Stimulated activated CD8-positive, alpha-beta memory T cell treated with anti-CD3 and anti-CD28 coated beads, Interleukin-7, amount 100 ng/mL, for 48 hours (primary cell): ENCODE results near the gene CRKL.

ENCODE experiments used
- DNase-seq, 2 donors: peaks; one replicate each; pipeline ENCODE4 v3.0.0-alpha.2; 2020; ENCODE audit warnings: low read depth in 1 of 2; ENCODE audit errors: extremely low read depth in 1 of 2

The CRKL gene

DNA sequence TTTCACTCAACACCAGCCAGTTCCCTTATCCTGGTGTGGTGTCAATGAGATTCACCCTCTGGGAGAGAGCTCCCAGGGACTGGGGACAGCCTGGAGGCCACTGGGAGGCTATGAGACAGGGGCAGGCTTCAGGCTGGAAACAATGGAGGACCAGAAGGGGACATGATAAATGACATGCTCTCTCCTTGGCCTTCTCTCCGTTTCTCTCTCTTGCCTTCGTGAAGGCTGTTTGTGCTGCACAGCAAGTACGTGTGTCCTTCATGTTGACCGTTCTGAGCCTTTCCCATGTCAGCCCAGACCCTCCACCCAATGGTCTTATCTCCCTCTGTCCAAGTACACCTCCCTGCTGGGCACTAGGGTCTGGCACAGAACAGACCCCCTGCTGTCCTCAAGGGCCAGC is 63.3 kb downstream of the CRKL start:
- DNase-seq, result no peak

DNA sequence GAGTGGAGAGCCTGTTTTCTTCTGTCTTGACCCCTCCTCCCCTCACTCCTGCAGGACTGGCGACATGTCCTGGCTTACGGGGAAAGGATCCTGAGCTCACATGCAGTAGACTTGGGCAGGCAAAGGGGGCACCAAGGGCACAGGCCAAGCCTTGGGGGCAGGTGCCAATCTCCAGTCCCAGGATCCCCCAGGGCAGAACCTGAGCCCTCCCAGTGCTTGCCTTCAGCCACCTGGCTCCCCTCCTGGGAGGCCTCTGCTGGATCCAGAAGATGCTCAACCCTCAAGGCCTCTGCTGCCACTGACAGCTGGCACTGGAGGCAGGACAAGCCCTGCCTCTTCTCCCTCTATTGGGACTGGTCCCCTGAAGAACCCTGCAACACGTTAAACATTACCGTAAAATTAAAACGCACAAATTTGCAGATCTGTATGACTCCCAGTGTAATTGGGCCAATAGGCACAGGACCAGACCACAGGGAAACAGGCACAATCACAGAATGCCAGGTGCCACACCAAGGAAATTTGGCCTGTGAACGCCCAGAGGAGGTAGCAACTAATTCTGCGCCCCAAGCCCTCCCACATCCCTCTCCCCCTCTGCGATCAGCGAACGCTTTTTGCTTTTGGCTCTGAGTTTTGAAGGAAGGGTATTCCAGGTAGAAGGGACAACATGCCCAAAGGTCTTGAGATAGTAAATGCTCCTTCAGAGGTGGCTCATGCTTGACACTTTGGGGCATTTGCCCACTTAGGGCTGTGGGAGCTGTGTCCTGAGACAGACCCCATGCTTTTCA is 63.9 kb downstream of the CRKL start:
- DNase-seq, result no peak

DNA sequence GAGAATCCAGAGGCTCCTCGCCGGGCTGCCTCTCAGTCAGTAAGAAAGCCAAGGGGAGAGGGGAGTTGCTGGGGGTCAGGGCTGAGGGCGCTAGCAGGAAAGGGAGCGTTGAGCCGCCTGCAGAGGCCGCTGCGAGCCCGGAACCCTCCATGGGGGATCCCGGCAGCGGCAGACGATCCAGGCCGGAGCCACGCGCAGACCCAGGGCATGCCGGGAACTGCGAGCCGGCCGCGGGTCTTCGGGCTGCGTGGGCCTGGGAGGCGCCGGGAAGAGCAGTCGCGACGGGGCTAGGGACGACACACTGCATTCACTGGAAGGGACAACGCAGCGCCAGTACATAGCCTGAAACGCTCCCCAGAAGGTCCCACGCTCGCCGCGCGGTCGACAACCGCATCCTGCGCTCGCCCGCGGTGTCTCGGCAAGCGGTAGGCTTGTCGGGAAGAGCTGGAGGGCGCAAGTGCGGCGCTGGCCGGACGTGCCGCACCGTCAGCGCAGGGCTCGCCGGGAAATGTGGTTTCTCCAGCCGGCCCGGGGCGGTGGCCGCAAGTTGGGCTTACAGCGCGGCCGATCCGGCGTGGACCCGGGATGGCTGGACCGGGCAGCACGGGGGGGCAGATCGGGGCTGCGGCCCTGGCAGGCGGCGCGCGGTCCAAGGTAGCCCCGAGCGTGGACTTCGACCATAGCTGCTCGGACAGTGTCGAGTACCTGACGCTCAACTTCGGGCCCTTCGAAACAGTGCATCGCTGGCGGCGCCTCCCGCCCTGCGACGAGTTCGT is 64.8 kb downstream of the CRKL start, which contains the start of gene LZTR1:
TSS of gene LZTR1 (plus strand) at position 511 of the 776 bp plus-strand sequence. CDS start at position 586, 75 bp downstream.
- DNase-seq, result peak; percentile 61 to 63

DNA sequence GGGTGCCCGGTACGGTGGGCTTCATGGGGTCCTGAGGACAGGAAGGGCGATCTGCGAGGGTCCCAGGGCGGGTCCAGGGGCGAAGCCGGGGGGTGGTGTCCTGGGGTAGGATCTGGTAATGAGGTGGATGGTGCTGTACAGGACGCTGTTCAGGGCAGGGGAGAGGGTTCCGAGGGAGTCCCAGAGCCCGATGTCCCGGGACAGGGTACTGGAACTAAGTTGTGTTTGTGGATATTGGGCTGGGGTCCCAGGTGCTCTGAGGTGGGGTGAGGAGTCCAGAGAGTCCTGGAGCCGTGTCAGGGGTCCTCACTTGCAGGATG is 65.3 kb downstream of the CRKL start:
- no peak for DNase-seq

DNA sequence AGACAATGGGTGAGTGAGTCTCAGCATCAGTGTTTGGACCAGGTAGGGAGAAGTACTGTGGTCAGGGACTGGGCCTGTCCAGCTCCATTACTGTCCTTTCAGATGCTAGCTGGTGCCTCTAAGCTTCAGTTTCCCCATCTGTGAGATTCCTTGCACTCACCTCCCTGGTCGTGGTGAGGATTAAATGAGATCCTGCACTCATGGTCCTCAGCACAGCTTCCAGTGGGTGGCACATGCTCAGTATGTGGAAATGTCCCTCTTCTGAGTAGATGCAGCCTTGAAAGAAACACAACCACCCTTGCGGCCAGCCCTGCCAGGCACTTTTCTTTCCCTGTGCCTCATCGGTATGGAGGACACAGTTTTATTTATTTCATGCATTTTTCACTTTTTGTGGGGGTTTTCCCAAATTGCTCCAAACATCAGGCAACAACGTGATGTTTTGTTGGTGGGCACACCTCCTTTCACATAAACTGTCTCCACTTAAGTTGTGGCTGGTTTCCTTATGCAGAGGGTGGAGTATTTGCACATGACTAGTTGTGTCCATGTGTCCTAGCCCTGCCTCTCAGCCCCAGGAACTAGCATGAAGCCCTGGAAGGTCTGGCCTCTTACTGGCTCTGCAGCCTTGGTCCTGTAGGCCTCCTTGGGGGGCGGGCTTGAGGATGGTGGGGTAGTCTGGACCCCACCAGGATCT is 66.0 kb downstream of the CRKL start:
- DNase-seq, result no peak

DNA sequence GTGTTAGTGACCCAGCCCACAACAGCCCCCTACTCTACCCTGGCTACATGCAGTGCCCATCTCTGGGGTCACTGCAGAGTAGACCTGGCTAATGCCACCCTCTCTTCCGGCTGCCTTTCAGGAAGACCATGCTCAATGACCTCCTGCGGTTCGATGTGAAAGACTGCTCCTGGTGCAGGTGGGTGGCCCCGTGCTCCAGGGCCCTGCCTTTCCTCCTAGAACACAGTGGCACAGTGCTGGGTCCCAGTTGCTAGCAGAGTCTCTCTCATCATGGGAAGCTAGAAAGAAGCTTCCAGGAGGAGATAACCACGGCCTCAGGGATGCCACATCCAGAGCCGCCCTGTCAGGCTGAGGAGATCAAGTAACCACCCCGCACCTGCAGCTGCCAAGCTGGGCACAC is 68.5 kb downstream of the CRKL start:
- DNase-seq, result no peak

DNA sequence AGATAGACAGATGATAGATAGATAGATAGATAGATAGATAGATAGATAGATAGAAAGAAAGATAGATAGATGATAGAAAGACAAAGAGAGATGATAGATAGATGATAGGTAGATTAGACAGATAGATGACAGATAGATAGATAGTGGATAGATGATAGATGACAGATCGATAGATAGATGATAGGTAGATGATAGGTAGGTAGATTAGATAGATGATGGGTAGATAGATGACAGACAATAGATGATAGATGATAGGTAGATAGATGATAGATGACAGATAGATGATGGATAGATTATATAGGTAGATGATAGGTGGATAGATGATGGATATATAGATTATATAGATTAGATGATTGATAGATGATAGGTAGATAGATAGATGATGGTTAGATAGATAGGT is 69.2 kb downstream of the CRKL start:
- no peak for DNase-seq

DNA sequence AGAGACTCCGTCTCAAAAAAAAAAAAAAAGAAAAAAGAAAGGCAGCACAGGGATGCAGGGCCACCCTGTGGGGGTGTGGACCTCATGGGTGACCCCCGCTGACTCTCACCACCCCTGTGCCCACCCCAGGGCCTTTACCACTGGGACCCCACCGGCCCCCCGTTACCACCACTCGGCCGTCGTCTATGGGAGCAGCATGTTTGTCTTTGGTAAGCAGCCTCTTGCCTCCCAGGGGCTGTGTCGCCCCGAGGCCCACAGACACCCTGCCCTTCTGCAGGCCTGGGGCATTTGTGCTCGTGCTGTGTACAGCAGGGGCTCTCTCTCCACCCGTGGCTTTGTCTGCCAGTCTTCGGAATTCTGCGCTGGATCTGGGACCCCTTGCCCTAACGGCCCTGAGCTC is 70.2 kb downstream of the CRKL start:
- no peak for DNase-seq

DNA sequence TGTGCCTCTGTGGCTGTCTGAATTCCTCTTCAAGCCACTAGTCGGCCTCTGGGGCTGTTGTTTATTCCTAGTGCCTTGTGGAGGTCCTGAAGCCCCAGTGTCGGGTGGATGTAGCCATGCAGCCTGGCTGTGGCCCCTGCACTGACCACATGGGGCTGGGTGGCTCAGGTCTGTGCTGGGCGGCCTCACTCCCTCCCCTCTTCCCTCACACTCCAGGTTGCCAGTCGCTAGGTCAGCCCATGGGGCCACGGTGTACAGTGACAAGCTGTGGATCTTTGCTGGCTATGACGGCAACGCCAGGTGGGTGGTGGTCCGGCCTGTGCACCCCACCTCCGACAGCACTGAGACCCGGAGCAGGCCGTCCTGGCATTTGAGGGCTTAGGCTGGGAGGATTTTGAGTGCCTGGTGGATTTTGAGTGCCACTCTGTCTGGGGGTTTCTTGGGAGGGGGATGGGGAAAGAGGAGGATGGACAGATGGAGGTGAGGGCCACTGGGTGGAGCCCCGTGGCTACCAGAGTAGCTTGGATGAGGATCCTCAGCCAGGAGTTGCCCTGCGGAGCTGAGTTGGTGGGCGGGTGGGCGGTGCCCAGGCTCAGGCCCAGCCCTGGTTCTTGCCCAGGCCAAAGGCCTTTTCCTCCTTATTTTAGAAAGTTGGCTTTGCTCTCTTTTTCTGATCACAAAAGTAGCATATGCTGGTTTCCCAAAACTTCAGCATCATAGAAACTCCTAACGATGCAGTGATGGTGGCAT is 71.5 kb downstream of the CRKL start:
- no peak for DNase-seq

DNA sequence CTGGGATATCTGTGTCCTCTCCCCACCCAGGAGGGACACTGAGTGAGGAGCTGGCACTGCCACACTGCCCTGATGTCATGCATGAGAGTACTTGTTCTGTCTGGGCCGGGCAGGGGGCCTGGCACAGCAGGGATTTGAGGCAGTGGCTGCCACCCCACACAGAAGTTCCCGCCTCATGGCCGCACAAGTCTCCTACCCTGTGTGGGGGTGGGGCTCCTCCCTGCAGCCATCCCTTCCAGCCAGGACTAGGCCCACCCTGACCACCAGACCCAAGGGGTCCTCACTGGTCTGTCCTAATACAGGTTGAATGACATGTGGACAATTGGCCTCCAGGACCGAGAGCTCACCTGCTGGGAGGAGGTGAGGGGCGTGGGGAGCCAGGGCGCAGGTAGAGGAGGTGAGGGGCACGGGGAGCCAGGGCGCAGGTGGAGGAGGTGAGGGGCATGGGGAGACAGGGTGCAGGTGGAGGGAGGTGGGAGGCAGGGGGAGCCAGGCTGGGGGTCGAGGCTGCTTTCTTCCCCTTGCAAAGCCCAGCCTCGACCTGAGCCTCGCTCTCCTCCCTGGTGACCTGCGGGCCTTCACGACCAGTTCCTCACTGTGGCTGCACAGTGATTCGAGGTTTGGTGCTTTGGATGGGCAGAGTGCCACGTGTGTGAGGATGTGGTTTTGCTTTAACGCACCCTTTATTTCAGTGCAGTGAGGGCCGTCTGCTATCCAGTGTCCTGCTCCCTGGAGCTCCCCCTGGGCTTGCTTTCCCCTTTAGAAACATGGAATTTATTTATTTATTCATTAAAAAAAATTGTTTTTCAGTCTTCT is 72.3 kb downstream of the CRKL start:
- no peak for DNase-seq

DNA sequence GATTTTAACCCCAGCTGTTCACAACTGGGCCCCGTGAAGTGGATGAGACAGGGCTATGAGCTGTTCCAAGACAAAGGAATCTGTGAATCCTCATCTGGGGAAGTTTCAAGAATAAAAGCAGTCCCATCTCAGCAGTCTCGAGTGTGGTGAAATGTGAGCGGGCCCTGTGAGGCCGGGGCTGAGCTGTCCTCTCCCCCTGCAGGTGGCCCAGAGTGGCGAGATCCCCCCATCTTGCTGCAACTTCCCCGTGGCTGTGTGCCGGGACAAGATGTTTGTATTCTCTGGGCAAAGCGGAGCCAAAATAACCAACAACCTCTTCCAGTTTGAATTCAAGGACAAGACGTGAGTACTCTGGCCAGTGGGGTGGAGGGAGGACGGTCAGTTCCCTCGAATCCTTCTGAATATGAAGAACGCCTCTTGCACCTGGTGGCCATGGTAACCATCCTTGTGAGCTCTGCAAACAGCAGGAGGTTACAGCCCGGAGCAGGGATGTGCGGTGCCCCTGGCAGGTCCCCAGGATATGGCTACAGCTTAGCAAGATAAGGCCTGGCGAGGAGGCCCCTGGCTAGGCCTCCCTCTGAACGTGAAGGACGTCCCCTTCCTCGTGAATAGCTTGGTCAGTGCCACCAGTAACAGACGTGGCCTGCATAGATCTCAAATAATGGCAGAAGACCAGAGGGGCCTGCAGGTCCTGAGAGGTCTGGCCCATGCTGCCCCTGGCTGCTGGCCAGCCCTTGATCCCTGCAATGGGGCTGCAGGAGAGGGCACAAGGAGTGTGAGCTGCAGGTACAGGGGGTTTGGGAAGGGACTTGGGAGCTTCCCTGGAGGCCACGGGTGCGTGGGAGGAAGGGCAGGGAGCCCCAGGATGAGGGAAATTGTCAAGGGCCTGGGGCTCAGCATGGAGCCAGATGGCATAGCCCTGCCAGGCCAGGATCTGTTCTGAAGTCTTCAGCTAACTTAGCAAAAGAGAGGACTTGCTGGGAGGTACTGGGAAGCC is 73.3 kb downstream of the CRKL start:
- DNase-seq, result no peak

DNA sequence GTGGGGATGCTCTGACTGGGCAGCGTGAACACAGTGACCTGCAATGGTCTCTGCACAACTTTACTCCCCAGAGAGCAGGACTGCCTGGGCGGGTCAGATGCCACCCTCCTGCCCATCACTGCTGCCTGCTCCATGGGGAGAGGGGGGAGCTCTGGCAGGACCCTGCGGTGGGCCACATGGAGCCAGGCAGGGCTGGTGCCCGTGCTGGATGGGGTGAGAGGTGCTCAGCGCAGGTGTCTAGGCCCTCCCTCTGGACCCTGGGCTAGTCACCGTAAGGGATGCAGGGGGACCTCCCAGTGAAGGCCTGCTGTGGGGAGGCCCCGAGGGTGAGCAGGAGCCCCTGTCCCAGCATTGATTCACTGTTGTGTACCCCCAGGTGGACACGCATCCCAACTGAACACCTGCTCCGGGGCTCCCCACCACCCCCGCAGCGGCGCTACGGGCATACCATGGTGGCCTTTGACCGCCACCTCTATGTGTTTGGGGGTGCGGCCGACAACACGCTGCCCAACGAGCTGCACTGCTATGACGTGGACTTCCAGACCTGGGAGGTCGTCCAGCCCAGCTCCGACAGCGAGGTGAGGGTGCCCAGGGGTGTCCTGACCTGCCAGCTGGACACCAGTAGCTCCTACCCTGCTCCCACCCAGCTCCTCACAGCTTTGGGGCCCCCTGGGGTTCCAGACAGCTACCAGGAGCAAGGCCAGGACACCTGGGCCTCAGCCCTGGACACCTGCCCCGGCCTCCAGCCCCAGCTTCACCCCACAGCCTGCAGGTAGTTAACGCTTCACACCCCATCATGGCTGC is 74.2 kb downstream of the CRKL start:
- DNase-seq, result no peak

DNA sequence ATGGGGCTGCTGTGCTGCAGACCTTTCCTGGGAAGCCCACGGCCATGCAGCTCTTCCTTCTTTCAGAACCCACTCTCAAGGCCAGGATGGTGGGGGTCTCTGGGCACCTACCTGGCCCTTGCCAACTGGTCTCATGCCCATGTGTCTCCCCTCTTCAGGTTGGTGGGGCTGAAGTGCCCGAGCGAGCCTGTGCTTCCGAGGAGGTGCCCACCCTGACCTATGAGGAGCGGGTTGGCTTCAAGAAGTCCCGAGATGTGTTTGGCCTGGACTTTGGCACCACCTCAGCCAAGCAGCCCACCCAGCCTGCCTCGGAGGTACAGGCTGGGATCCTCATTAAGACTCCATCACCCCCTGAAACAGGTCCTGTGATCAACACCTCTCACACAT is 74.8 kb downstream of the CRKL start:
- no peak for DNase-seq

DNA sequence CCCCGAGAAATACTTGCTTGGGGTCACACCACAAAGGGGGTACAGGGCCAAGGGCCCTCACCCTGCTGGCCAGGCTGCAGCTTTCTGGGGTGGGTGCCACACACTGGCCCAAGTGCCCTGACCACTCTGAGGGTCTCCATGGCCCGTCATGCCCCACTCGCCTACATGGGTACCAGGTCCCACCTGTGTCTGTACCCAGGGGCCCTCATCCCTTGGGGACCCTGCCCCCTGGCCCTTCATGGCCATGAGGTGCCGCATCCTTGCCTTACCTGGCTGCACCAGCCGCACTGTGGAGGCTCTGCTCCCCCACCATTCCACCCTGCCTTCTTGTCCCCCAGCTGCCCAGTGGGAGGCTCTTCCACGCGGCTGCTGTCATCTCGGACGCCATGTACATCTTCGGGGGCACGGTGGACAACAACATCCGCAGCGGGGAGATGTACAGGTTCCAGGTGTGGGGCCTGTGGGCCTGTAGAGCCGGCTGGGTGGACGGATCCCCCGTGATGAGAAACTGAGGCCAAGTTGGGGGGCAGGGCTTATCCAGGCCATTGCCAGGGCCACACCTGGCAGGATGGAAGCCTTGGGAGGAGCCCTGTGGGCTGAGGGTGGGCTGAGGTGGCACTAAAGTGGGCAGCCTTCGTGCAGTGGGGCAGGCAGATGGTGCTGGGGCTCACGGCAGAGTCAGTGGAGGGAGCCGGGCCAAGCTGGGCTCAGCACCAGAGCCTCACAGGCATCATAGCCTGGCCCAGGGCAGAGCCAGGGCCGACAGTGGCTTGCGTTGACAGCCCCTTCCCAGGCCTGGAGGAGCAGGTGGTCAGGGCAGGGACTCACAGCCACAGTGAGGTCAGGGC is 75.5 kb downstream of the CRKL start:
- DNase-seq, result no peak

DNA sequence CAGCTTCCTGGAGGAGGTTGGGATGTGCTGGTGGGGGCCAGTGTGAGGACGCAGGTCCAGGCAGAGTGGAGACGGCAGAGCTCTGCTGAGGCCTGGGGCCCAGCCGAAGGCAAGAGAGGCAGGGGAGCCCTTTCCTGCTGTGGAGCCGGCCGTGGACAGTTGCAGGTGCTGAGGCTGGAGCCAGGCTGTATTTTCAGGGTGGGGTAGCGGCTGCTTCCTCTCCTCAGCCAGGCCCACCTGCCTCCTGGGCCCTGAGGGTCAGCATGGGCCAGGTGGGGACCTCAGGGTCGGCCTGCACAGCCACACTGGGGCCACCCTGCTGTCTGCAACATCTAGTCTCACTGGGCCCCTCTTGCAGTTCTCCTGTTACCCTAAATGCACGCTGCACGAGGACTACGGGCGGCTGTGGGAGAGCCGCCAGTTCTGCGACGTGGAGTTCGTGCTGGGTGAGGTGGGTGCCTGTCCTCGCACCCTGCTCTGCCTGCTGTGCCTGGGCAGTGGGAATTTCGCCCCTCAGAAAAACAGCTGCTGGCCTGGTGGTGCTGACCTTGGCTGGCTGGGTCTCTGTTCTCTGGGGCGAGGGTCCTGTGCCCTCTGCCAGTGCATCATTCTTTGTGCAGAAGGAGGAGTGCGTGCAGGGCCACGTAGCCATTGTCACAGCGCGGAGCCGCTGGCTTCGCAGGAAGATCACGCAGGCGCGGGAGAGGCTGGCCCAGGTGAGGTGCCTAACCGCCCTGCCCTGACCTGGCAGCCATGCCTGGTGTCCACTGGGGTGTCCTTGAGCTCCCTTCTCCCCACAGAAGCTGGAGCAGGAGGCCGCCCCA is 76.3 kb downstream of the CRKL start:
- no peak for DNase-seq

DNA sequence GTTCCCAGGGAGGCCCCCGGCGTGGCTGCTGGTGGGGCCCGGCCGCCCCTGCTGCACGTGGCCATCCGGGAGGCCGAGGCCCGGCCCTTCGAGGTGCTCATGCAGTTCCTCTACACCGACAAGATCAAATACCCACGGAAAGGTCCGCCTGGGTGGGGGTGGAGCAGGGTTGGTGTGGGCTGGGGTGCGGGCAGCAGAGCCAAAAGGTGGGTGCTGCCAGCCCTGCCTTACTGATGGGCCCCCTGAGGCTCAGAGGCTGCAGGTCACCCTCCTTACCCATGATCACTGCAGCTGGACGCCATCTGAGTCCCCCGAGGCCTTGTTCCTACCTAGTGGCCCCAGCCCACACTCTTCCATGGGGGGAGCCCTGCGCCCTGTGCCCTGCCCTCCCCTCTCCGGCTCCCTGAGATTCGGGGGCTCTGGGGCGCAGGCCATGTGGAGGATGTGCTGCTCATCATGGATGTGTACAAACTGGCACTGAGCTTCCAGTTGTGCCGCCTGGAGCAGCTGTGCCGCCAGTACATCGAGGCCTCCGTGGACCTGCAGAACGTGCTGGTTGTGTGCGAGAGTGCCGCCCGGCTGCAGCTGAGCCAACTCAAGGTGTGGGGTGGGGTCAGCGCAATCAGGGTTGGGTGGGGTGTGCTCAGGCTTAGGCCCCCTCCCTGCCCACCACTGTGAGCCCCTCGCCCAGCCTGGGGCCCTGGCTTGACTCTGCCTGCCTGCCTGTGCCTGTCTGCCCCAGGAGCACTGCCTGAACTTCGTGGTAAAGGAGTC is 77.1 kb downstream of the CRKL start:
- no peak for DNase-seq
